CD4-positive, alpha-beta T cell treated with Interleukin-15 for 1 hour (primary cell): Measurements from ENCODE around the gene KCNJ6.

ENCODE experiments used
- DNase-seq: peaks from one replicate; pipeline ENCODE4 v3.0.0-alpha.2; 2020

The KCNJ6 gene

GRCh38 chr21:37631319-37632117, 284.7 kb downstream of the KCNJ6 start:
- no peak for DNase-seq

- no peak for DNase-seq
These were observed 285.4 kb downstream of the KCNJ6 start for GRCh38 chr21:37630872-37631271.

DNA sequence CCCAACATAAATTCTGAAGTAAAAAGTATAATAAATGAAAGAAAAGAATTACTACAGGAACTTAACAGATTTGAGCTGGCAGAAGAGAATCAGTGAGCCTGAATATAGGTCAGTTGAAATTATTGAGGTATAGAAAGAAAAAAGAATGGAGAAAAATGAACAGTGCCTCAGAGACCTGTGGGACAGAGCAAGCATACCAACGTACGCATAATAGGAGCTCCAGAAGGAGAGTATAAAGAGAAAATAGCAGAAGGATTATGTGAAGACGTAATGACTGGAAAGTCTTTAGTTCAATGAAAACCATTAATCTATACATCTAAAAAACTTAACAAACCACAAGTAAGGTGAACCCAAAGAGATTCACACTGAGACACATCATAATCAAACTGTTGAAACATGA, 287.9 kb downstream of the KCNJ6 start:
- no peak for DNase-seq

DNA sequence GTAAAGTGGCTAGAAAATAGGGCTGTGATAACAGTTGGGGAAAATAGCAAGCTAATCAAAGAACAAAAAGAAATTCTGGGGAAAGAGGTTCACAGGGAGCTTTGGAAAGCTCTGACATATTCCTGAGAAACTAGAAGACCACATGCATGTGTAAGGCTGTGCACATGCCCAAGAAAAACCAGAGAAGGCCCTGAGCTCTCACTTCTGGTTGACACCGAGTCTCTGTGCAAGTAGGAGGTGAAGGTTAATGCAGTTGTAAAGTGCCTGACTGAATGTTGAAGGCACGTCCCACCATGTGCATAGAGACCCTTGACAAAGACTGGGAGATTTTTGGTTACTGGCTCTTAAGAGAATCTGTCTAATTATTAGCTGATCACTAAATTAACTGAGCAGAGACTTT, 288.7 kb downstream of the KCNJ6 start:
- no peak for DNase-seq

DNA sequence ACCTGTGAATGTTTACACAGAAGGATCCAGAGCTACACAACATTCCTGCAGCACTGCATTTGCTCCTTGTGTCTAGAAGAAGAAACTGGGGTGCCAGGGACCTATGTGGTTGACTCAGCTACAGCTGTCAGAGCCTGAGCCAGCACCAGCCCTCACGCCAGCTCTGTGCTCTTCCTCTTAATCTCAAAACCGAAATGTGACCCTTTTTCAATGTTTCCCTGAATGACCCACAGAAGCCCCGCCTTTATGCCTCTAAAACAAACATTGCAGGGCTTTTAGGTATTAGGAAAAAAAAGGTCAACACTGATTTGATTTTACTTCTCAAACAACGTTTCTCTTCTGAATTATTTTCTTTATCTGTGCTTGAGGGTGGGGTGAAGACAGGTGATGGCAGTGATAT, 289.2 kb downstream of the KCNJ6 start:
- DNase-seq, result no peak

DNA sequence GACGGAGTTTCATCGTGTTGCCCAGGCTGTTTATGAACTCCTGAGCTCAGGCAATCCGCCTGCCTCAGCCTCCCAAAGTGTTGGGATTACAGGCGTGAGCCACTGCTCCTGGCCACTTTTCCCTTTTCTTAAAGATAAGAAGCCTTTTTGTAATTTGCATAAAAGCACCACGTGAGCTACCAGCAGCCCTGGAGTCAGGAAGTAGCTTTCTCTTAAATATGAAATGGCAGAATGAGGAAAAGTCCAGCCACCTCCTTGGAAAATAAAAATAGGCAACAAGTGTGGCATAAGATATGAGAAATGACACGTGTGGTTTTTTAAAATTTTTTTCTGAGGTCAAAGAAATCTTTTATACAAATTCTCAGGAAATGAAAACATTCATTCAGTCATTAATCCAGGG, 289.9 kb downstream of the KCNJ6 start:
- DNase-seq, result no peak

GRCh38 chr21:37623689-37624088, 292.6 kb downstream of the KCNJ6 start:
- no peak for DNase-seq

DNA sequence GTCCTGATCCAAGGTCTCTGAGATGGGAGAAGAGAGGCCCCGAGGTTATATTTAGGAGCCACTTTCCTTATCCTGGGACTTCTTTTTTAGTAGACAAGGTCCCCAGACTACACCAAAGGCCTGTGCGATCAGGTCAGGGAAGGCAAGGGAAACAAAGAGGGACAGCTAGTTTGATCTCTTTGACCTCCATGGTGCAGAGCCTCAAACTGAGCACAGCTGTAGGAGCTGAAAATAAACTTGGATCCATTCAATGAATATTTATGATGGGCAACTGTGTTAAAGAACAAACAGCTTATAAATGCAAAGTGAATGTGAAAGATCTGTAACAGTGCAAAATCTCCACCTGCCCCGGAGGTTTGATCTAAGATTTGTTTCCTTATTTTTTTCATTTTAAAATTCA, 293.1 kb downstream of the KCNJ6 start:
- DNase-seq, result no peak

- DNase-seq, result no peak
These were observed 293.5 kb downstream of the KCNJ6 start for GRCh38 chr21:37622755-37623154.

GRCh38 chr21:37620401-37620800, 295.9 kb downstream of the KCNJ6 start:
- DNase-seq, result no peak

DNA sequence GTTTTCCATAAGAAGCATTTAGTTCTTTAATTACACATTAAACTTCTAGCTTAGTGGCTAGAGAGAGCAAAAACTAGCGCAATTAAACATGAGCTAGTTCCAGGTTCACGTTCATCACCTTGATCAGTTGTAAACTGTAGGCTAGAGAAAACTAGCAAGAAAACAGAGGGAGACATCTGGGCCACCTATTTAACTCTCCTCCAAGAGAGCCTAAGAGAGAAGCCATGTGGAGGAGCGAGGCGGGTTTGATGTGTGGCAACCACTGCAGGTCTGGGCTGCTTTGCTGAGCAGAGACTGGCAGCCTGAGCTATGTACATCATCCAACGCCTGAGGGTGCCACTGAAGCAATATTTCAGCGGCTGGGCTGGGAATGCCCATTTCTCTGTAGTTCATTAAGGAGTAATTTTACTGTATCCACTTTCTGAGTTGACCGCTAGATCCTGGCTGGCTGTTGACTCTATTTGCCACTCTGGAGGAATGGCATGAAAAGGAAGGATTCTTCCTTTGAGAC, 296.7 kb downstream of the KCNJ6 start:
- no peak for DNase-seq

DNA sequence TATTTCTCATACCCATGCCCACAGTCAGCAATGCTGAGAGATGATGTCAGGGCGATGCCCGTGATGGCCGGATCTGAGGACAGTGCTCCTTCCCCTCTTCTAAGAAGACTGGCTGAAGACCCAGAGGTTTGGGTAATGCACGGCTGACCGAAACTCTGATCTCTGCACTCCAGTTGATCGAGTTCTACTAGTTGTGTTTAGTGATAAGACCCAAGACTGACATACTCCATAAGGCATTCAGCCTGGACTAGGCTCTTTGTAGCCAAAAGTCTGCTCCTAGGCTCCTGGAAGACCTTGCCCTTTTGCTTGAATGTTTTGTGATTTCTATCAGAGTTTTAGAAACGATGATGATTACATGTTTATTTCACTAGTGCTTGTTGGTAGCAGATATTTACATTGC, 298.2 kb downstream of the KCNJ6 start:
- DNase-seq, result no peak

- no peak for DNase-seq
These were observed 300.3 kb downstream of the KCNJ6 start for GRCh38 chr21:37615962-37616361.

- no peak for DNase-seq
These were observed 301.8 kb downstream of the KCNJ6 start for GRCh38 chr21:37614351-37614875.

DNA sequence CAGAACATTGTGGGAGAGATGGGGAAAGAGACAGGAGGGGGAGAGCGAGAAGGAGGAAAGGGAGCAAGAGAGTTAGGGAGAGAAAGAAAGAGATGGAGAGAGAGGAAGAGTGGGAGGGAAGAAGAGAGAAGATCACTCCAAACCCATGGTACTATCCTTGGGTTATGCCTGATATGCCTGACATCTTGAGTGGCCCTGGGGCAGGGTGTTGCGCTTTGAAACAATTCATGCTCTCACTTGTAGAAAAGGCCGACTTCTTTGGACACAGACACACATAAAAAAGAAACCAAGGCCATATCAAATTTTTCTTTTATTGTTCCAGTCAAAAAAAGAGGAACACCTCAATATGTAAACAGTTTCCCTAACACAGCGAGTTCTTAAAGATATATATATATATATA, 309.2 kb downstream of the KCNJ6 start:
- no peak for DNase-seq

- DNase-seq, result no peak
These were observed 309.7 kb downstream of the KCNJ6 start for GRCh38 chr21:37606549-37606948.

- DNase-seq, result no peak
These were observed 311.3 kb downstream of the KCNJ6 start for GRCh38 chr21:37605006-37605405.

GRCh38 chr21:37603129-37603528, 313.1 kb downstream of the KCNJ6 start:
- no peak for DNase-seq

DNA sequence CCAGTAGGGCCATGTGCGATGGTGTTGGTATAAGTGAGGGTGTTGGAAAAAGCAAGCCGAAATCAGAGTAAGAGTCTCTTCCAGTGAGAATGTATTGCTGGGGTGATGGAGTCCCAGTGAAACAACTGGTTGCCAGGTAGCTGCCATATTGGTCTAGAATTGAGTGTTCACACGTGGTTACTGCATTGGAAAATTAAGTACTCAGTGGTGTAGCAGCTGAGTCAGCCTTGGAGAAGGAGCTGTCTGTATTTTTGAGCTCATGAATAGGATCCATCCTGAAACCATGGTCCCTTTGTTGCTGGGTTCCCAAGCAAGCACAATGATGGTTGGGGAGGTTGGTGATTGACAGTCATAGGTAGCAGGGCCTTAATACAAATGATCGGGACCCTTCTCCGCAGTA, 314.3 kb downstream of the KCNJ6 start:
- no peak for DNase-seq

DNA sequence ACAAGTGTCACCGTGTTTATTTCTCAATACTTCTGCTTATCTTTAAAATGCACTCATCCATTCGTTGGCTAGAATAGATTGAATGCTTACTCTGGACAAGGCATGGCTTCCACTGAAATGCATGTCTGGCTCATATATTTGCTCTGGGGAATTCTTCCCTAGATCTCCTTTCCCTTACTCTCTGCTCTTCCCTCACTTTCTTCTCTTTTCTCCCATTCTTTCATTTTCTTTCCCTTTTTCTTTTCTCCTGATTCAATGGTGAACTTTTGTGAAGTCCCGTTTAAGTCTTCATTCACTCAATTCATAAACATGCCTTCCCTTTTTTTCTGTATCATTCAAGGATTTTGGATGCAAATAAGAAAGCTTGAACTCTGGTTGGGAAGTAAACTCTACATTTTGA, 315.2 kb downstream of the KCNJ6 start:
- no peak for DNase-seq

- DNase-seq, result no peak
These were observed 320.3 kb downstream of the KCNJ6 start for GRCh38 chr21:37595944-37596343.

DNA sequence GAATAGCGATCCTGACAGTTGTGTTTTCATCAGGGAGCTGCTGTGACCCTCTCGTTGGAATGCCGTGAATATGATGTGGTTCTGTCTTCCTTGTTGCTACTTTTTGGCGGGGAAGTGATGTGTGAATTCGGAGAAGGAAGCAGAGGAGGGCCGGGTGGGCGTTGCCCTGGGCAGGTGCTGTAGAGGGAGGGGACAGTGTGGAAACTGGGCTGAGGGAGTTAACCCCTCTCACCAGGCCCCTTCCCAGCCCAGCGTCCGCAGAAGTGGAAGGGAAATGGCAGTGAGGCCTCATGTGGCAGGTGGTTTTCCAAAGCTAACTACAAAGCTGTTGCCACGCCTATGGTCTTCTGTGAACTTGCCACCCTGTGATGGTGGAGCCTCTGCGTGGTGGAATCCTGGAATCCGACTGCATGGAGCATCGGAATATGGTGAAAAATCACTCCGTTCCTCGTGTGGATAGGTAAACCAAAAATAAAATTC, 321.7 kb downstream of the KCNJ6 start:
- DNase-seq, result no peak

- no peak for DNase-seq
These were observed 322.4 kb downstream of the KCNJ6 start for GRCh38 chr21:37593740-37594471.

GRCh38 chr21:37593015-37593414, 323.2 kb downstream of the KCNJ6 start:
- DNase-seq, result no peak
